OCI-LY7 (cell line): ENCODE data around the gene U2SURP. TPM values are rescaled to one million over a fixed set of nuclear protein-coding genes. Genes with fewer than 3 reads are reported as not detected.

ENCODE experiments used
- BruUV-seq: library from RNA; stranded (reverse); fragments of 400-500 nt; replicated peaks from 2 replicates; lab custom pipeline; 2021; lab: Mats Ljungman, UMichigan
- CTCF ChIA-PET: fragments of 300-600 bp; sonication (Branson Sonifier 250); formaldehyde crosslinking; loops from one replicate; lab custom pipeline; 2022; ENCODE audit warnings: antibody characterized with exemption; ENCODE audit not compliant: unreplicated experiment; lab: Charles Lee
- POLR2A ChIA-PET: fragments of 300-600 bp; sonication (Branson Sonifier 250); formaldehyde crosslinking; loops from one replicate; lab custom pipeline; 2022; ENCODE audit warnings: antibody characterized with exemption; lab: Charles Lee
- DNase-seq: peaks from one replicate; pipeline ENCODE4 v3.0.0-alpha.2; 2015; ENCODE audit warnings: low spot score
- H2AFZ ChIP-seq: fragments of 200-600 bp; sonication (generic), shearing (Covaris generic); 2 replicates; pipeline ENCODE4 v1.6.1; 2014; ENCODE audit warnings: mild to moderate bottlenecking, antibody characterized with exemption, low read length, moderate library complexity
- H3K27ac ChIP-seq: fragments of 200-600 bp; sonication (generic); 2 replicates; pipeline ENCODE4 v1.5.1; 2014; ENCODE audit warnings: mixed run types, low read depth, mild to moderate bottlenecking, moderate library complexity, low read length, inconsistent platforms; ENCODE audit not compliant: poor library complexity, severe bottlenecking
- H3K36me3 ChIP-seq: fragments of 200-600 bp; sonication (generic); 2 replicates; pipeline ENCODE4 v1.6.1; 2014; ENCODE audit warnings: mild to moderate bottlenecking, antibody characterized with exemption, low read length, moderate library complexity, mixed read lengths; ENCODE audit not compliant: insufficient read depth
- H3K4me1 ChIP-seq: fragments of 200-600 bp; sonication (generic); 2 replicates; pipeline ENCODE4 v1.5.1; 2014; ENCODE audit warnings: mild to moderate bottlenecking, low read length; ENCODE audit not compliant: insufficient read depth, poor library complexity, severe bottlenecking
- H3K4me2 ChIP-seq: fragments of 200-600 bp; sonication (generic); 2 replicates; pipeline ENCODE4 v1.6.1; 2014; ENCODE audit warnings: mild to moderate bottlenecking, low read length
- H3K4me3 ChIP-seq: fragments of 200-600 bp; sonication (generic); 2 replicates; pipeline ENCODE4 v1.5.1; 2014; ENCODE audit warnings: mild to moderate bottlenecking, low read depth, low read length; ENCODE audit not compliant: poor library complexity, severe bottlenecking
- H3K79me2 ChIP-seq: fragments of 200-600 bp; sonication (generic); 2 replicates; pipeline ENCODE4 v1.6.1; 2016; ENCODE audit warnings: low read depth, mild to moderate bottlenecking, low read length, moderate library complexity, mixed read lengths; ENCODE audit not compliant: insufficient read depth
- H3K9me2 ChIP-seq: fragments of 200-600 bp; sonication (generic); 2 replicates; pipeline ENCODE4 v1.6.1; 2016; ENCODE audit warnings: mild to moderate bottlenecking, low read length, mixed read lengths; ENCODE audit not compliant: insufficient read depth
- H3K9me3 ChIP-seq: fragments of 200-600 bp; sonication (generic); 2 replicates; pipeline ENCODE4 v1.6.1; 2014; ENCODE audit warnings: mild to moderate bottlenecking, mixed run types, low read length, mixed read lengths
- H4K20me1 ChIP-seq: fragments of 200-600 bp; sonication (generic); 2 replicates; pipeline ENCODE4 v1.6.1; 2014; ENCODE audit warnings: mild to moderate bottlenecking, antibody characterized with exemption, low read length, moderate library complexity, mixed read lengths; ENCODE audit not compliant: insufficient read depth
- CTCF ChIP-seq: fragments of 200-600 bp; sonication (generic); conservative IDR thresholded peaks from 2 replicates; pipeline ENCODE4 v1.5.1; 2014; ENCODE audit warnings: mild to moderate bottlenecking, antibody characterized with exemption, low read length, moderate library complexity, mixed read lengths
- EZH2phosphoT487 ChIP-seq: fragments of 200-600 bp; sonication (generic); IDR thresholded peaks from 2 replicates; pipeline ENCODE4 v1.6.1; 2018; ENCODE audit warnings: low read depth, borderline replicate concordance, mild to moderate bottlenecking, mixed run types, antibody characterized with exemption, low read length, moderate library complexity, mixed read lengths
- intact Hi-C: fragments of 100-400 bp; cut with micrococcal nuclease; formaldehyde crosslinking; loops from one replicate; pipeline ENCODE4 v1.10.0; 2022; ENCODE audit not compliant: unreplicated experiment
- total RNA-seq, 2 experiments: library from RNA; depleted of rRNA in 1 of 2; stranded (reverse); fragments of >200 nt in 1 of 2; shearing (Covaris generic) in 1 of 2; gene quantifications; 2 replicates each; pipeline ENCODE4 v1.2.3, GENCODE V29; 2014 to 2022

U2SURP gene
- total RNA-seq, 2 experiments from 2014 or later, result 108 to 185 TPM

DNA sequence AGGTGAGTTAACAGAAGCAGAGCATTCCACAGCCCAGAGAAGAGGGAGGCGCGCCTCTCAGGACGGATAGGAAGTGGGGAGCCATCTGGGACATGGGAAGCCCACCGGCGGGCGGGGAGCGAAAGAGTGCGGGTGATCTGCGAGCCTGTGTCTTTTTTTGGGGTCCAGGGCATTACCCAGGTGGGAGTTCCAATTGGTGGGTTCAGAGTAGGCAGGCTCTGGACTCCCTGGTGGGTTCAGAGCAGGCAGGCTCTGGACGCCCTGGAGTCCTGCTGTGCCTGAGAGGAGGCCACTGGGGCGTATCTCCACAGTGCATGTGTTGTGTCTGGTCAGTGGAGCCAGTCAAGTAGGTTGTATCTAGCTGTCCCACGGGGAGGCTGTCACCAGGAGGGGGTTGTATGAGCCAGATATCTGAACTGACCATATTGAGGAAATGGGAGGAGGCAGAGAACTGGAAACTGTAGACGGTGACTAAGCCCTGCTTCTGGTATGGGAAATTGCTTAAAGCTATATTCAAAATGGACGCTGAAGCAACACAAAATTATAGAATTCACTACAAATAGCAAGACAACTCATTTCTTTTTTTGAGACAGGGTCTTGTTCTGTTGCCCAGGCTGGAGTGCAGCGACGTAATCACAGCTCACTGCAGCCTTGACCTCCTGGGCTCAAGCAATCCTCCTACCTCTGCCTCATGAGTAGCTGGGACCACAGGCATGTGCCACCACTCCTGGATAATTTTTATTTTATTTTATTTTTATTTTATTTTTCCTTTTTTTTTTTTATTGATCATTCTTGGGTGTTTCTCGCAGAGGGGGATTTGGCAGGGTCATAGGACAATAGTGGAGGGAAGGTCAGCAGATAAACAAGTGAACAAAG lies 83.7 kb downstream of the U2SURP start:
- Histone ChIP-seq H2AFZ (no peak overlapping the region), H4K20me1 (no peaks in the 10 kb centered on the region), H3K36me3 (no peaks in the 10 kb centered on the region), H3K9me3 (no peaks in the 10 kb centered on the region), H3K9me2 (no peaks in the 10 kb centered on the region), H3K79me2 (no peaks in the 10 kb centered on the region), H3K27ac (no peak overlapping the region), H3K4me1 (peaks cover 11% of the 10 kb centered on the region), H3K4me2 (no peak overlapping the region), H3K4me3 (no peak overlapping the region)
- CTCF ChIA-PET, result no interaction called here
- no TSS peak for BruUV-seq
- intact Hi-C loops, result no loop called here
- POLR2A ChIA-PET, result interaction anchor here (0.6 to 0.7 kb wide), 2 partner anchors 232 to 1311 kb away, joined by 3 to 4 read pairs; no protein-coding TSS in a partner anchor
- DNase-seq, result no peak
- no peak for TF ChIP-seq CTCF
- TF ChIP-seq EZH2phosphoT487, result no peak

DNA sequence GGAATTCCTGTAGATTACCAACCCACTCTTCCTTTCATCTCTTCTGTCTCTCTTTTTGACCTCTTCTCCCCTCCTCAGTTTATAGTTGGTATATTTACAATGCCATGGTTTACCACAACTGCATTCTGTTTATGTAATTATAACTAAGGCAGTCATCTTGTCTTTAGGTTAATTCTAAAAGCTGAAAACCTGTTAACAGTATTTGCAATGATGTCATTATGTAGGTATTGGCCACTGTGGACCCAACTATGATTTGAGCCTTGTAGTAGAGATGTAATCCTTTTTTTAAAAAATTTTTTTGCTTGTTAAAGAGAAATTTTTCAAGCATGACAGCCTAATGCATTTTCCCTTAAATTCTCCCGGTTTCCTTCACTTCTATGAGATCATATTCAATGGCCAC lies 87.5 kb downstream of the U2SURP start:
- Histone ChIP-seq H3K4me1 (no peaks in the 10 kb centered on the region), H3K9me3 (no peaks in the 10 kb centered on the region), H3K27ac (no peak overlapping the region), H3K9me2 (no peaks in the 10 kb centered on the region), H3K4me2 (no peak overlapping the region), H3K79me2 (no peaks in the 10 kb centered on the region), H3K36me3 (no peaks in the 10 kb centered on the region), H2AFZ (no peak overlapping the region), H3K4me3 (no peak overlapping the region), H4K20me1 (no peaks in the 10 kb centered on the region)
- TF ChIP-seq CTCF, result no peak
- no peak for TF ChIP-seq EZH2phosphoT487
- no TSS peak for BruUV-seq
- no peak for DNase-seq
- intact Hi-C loops, result no loop called here
- ChIA-PET POLR2A (no interaction called here), CTCF (no interaction called here)

- H2AFZ ChIP-seq, result no peak overlapping the region
- no peak overlapping the region for H3K27ac ChIP-seq
- TF ChIP-seq EZH2phosphoT487 (no peak), CTCF (no peak)
- H3K9me3 ChIP-seq, result no peaks in the 10 kb centered on the region
- no peaks in the 10 kb centered on the region for H4K20me1 ChIP-seq
- intact Hi-C loops, result no loop called here
- ChIA-PET CTCF (no interaction called here), POLR2A (interaction anchor here (0.7 kb wide), 1 partner anchor 22 kb away, joined by 4 read pairs; no protein-coding TSS in a partner anchor)
- no peaks in the 10 kb centered on the region for H3K4me1 ChIP-seq
- H3K9me2 ChIP-seq, result no peaks in the 10 kb centered on the region
- no peak overlapping the region for H3K4me3 ChIP-seq
- H3K36me3 ChIP-seq, result no peaks in the 10 kb centered on the region
- H3K4me2 ChIP-seq, result no peak overlapping the region
- DNase-seq, result no peak
- no TSS peak for BruUV-seq
- H3K79me2 ChIP-seq, result no peaks in the 10 kb centered on the region
Measured at GRCh38 chr3:143089965-143090364, 88.6 kb downstream of the U2SURP start.
